Measurements from ENCODE around the gene ATCAY.

DNA sequence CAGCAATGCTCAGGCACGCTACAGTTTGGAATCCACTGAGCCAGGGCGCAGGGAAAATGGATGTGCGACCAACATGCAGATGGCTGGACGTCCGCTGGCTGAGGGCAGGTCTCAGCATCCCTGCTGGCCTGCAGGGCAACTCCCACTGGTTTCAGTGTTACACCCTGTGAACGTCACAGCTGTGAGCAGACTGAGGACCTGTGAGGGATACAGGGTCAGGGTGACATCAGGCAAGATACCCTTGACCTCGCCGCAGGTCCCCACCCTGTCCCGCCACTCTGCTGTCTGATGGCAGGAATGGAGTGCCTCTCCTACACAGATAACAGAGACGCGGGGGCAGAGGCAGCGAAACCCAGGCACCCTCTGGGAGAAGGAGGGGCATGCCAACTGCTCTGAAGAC, 30.7 kb upstream of the ATCAY start:
- TF ChIP-seq CTCF (conservative IDR thresholded peaks at IDR 0.05; ENCODE audit: low read length) (no peak), EZH2phosphoT487 (IDR thresholded peaks at IDR 0.05; ENCODE audit: borderline replicate concordance, low read depth, low read length) (no peak)

All from OCI-LY7 (cell line).